SH-SY5Y (cell line): Measurements from ENCODE around the gene NEUROD2.

ENCODE experiments used
- GATA2 ChIP-seq: IDR thresholded peaks from 2 replicates; pipeline ENCODE4 v1.6.1; 2011; ENCODE audit warnings: mild to moderate bottlenecking, low read depth, low read length
- GATA3 ChIP-seq: IDR thresholded peaks from 2 replicates; pipeline ENCODE4 v1.6.1; 2011; ENCODE audit warnings: low read depth, mild to moderate bottlenecking, low read length, moderate library complexity

DNA sequence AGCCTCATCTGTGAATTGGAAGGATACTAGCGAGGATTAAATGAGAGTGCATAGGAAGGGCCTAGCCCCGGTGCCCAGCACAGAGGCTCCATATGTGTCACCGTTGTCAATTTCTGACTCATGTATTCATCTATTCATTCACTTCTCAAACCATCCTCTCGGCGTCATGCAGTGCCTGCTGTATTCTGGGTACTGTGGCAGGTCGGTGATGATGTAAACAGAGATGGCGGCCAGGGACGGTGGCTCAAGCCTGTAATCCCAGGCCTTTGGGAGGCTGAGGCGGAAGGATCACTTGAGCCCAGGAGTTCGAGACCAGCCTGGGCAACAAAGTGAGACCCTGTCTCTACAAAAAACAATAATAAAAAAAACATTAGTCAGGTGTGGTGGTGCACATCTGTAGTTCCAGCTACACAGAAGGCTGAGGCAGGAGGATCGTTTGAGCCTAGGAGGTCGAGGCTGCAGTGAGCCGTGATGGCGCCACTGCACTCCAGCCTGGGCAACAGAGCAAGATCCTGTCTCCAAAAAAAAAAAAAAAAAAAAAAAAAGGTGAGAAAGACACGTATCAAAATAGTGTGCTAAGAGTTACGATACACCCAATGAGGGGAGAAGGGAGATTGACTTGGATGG, 14.8 kb upstream of the NEUROD2 start:
- TF ChIP-seq GATA3 (no peak), GATA2 (no peak)
